A549 treated with RU486 at 1 μM for 4 hours (cell line): ENCODE measurements around the gene RAP1GAP2. TPM values are rescaled to one million over a fixed set of nuclear protein-coding genes. Genes with fewer than 3 reads are reported as not detected.

Source experiments
- total RNA-seq: library from RNA; stranded (reverse); fragments of 200-300 nt; extraction: Qiagen RNA extraction; gene quantifications from 5 replicates; pipeline ENCODE4 v1.2.3, GENCODE V29; 2022; ENCODE audit warnings: low read depth

The RAP1GAP2 gene
- 14.4 to 24.4 TPM (median 21.1 TPM) in 5 replicates for total RNA-seq

GRCh38 chr17:2796164-2797125 is at the start of gene RAP1GAP2:
TSS of gene RAP1GAP2 (plus strand) at chr17:2796438. CDS start at chr17:2796528, 90 bp downstream.

GRCh38 chr17:2749058-2749783 is 47.0 kb upstream of the RAP1GAP2 start, which contains the start of gene CCDC92B:
TSS of gene CCDC92B (minus strand) at chr17:2749652. CDS start at chr17:2735145, 14,507 bp downstream.

GRCh38 chr17:3063507-3063906 is 267.3 kb downstream of the RAP1GAP2 start, which contains the start of gene OR1D5:
TSS of gene OR1D5 (minus strand) at chr17:3063607. CDS start at chr17:3063607, 0 bp downstream.

Other genes with a start within 250 kb of the RAP1GAP2 start
- 176 to 195 TPM (median 184 TPM) in 5 replicates for gene PAFAH1B1, start 202.8 kb upstream of the RAP1GAP2 start, total RNA-seq
- gene CLUH, start 84.7 kb upstream of the RAP1GAP2 start, total RNA-seq: 89.5 to 125 TPM (median 107 TPM) in 5 replicates
- 0.09 to 0.19 TPM (median 0.15 TPM) in 5 replicates for gene CCDC92B, start 46.8 kb upstream of the RAP1GAP2 start, total RNA-seq